HUDEP-2 (cell line): Measurements from ENCODE around the gene ABI1.

Experiments
- DNase-seq, 76 experiments: peaks; one replicate each; lab custom pipeline; 2025; ENCODE audit not compliant: unreplicated experiment in 76 of 76; lab: John Stamatoyannopoulos, UW

Gene ABI1

GRCh38 chr10:26723016-26723415 lies 137.7 kb downstream of the ABI1 start:
- no peak for DNase-seq

- DNase-seq = no peak
Observed at GRCh38 chr10:26721561-26721960, 139.2 kb downstream of the ABI1 start.

GRCh38 chr10:26717476-26717875 lies 143.3 kb downstream of the ABI1 start:
- no peak for DNase-seq

- DNase-seq = no peak
Observed at GRCh38 chr10:26715137-26715487, 145.6 kb downstream of the ABI1 start.

GRCh38 chr10:26714415-26715136 lies 146.2 kb downstream of the ABI1 start:
- DNase-seq = no peak

GRCh38 chr10:26711324-26711723 lies 149.4 kb downstream of the ABI1 start:
- DNase-seq = no peak

- DNase-seq = no peak
Observed at GRCh38 chr10:26706936-26707335, 153.8 kb downstream of the ABI1 start.

- no peak for DNase-seq
Observed at GRCh38 chr10:26706206-26706605, 154.6 kb downstream of the ABI1 start.

GRCh38 chr10:26703974-26704373 lies 156.8 kb downstream of the ABI1 start:
- DNase-seq = no peak

GRCh38 chr10:26703096-26703495 lies 157.7 kb downstream of the ABI1 start:
- no peak for DNase-seq

- DNase-seq = no peak
Observed at GRCh38 chr10:26700884-26701630, 159.7 kb downstream of the ABI1 start.

GRCh38 chr10:26699631-26700030 lies 161.1 kb downstream of the ABI1 start:
- no peak for DNase-seq

- no peak for DNase-seq
Observed at GRCh38 chr10:26698909-26699308, 161.8 kb downstream of the ABI1 start.

- DNase-seq = peak in 6 of 76 experiments; percentile 3 to 33 (median 8)
Observed at GRCh38 chr10:26697922-26698608, 162.7 kb downstream of the ABI1 start.

- peak in 67 of 76 experiments; percentile 3 to 83 (median 58) for DNase-seq
Observed at GRCh38 chr10:26697163-26697921, 163.4 kb downstream of the ABI1 start, which contains the start of gene PDSS1. Gene PDSS1 (plus strand): TSS chr10:26697701. CDS start chr10:26697712, 11 bp downstream.

- DNase-seq = no peak
Observed at GRCh38 chr10:26696786-26697162, 164.0 kb downstream of the ABI1 start.
